ENCODE measurements around the gene DHODH. TPM values are rescaled to one million over a fixed set of nuclear protein-coding genes. Genes with fewer than 3 reads are reported as not detected.

DHODH gene
- total and polyA plus RNA-seq, 10 of the 15 experiments (the other 5 are each of a cell fraction or from before 2014, with no cell fraction given) = 3.4 to 23.3 (median 13.2) TPM

DNA sequence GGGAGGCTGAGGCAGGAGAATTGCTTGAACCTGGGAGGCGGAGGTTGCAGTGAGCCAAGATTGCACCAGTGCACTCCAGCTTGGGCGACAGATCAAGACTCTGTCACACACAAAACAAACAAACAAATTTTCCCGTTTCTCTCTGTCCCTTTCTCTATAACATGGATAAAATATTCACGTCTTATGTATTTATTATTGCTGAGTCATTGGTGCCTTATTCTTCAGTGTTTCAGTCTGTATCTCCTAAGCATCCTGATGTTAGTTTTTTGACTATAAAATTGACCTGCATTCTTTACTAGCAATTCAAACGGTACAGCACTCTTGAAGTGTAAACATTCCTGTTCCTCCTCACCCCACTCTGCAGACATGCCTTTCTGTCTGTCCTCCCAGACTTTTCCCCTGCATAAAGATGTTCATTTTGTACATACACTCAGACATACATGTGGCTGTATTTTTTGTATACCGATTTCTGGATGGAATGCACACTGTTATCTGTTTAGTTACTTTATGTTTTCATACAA is 16.4 kb downstream of the DHODH start (continued):
- TF ChIP-seq CBX3 (IDR thresholded peaks at IDR 0.05; ENCODE audit: borderline replicate concordance, low read depth) (no peak), TARDBP (IDR thresholded peaks at IDR 0.05; ENCODE audit: borderline replicate concordance) (no peak), ZBTB4 (CRISPR knock-in tag; IDR thresholded peaks at IDR 0.05) (no peak)

DNA sequence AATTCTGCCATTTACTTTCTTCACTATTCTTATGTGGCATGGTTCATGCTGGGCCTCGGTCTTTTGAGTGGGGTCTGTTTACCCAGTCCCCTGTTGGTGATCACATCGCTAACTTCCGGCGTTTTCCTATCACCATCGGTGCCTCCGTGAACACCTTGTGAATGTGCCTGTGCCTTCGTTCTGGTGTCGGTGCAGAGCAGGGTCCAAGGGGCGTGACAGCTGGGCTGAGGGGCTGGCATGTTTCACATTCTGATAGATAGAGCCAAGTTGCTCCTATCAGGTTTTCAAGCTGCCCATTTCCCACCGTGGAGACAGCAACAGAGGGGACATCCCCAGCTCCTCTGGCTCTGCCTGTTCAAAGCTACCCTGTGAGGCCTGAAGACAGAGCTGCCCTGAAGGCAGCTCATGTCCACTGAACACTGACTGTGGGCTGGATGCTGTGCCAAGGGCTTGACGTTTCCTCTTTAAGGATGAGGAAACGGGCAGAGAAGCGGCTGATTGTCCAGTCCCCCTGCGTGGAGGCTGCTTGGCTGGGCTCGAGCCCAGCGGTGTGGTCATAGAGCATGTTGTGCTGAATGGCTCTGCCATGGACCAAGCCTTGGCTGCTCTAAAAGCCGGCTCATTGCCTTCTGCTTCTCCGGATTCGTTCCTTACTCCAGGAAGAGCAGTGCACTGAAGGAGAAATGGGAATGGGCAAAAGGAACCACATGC is 17.0 kb downstream of the DHODH start:
- 91% methylated on average over 19 of the region's 19 CpGs for WGBS (ENCODE audit: insufficient coverage, insufficient replicate concordance, low lambda C conversion rate, missing lambda C conversion rate)
- ChIA-PET RAD21 (ENCODE audit: unreplicated experiment) (no interaction called here), SMC1A (ENCODE audit: uncharacterized antibody, unreplicated experiment) (no interaction called here)

More for the DNA sequence above, 17.0 kb downstream of the DHODH start:
- Histone ChIP-seq H3K27me3 (replicated peaks in 1 of 2; ENCODE audit: control insufficient read depth in 2 of 2, insufficient read depth in 2 of 2, low read length in 1 of 2) (no peaks in the 10 kb centered on the region), H3K4me2 (ENCODE audit: control insufficient read depth, insufficient read depth) (no peak overlapping the region), H2AFZ (ENCODE audit: control insufficient read depth, low read depth, low read length) (no peak overlapping the region), H3K36me3 (ENCODE audit: control insufficient read depth in 2 of 2, insufficient read depth in 2 of 2, low read length in 1 of 2) (peaks cover 5 to 11% of the 10 kb centered on the region in 2 experiments; a peak in 3 of 4 replicates), H4K20me1 (ENCODE audit: control insufficient read depth, insufficient read depth) (no peaks in the 10 kb centered on the region), H3K27ac (ENCODE audit: control insufficient read depth, insufficient read depth) (no peak overlapping the region), H3K4me3 (no peak overlapping the region), H3K9me3 (replicated peaks; ENCODE audit: control insufficient read depth, insufficient read depth, low read length) (no peaks in the 10 kb centered on the region), H3K9ac (ENCODE audit: control insufficient read depth, insufficient read depth, low read length) (no peak overlapping the region), H3K79me2 (ENCODE audit: control insufficient read depth, insufficient read depth, low read length) (no peaks in the 10 kb centered on the region), H3K4me1 (ENCODE audit: control insufficient read depth, insufficient read depth, low read length) (no peaks in the 10 kb centered on the region)
- ATAC-seq = no peak
- POLR2A ChIA-PET = no interaction called here
- no peak for DNase-seq (ENCODE audit: low read depth, low spot score)
- TF ChIP-seq ZNF207 (IDR thresholded peaks at IDR 0.05; ENCODE audit: borderline replicate concordance) (no peak), GATAD2B (conservative IDR thresholded peaks at IDR 0.05; ENCODE audit: low read depth) (no peak), CUX1 (IDR thresholded peaks at IDR 0.05; ENCODE audit: insufficient replicate concordance, low read depth, low read length) (no peak)
- intact Hi-C loops (cut with micrococcal nuclease; ENCODE audit: unreplicated experiment) (no loop called here), in situ Hi-C loops (cut with MboI) (no loop called here)
- CTCF ChIA-PET = no interaction called here
- FAIRE-seq = no peak
- no TSS peak for BruUV-seq (replicated peaks)

Data from GM12878 (cell line).